GM19467 (cell line): ENCODE results near the gene GMPPA.

Experiments
- ATAC-seq: cut with Tn5 transposase; IDR thresholded peaks from one replicate; pipeline ENCODE4 v1.9.1; 2021; ENCODE audit warnings: mild to moderate bottlenecking, moderate library complexity; ENCODE audit not compliant: unreplicated experiment

GMPPA gene

GRCh38 chr2:219501849-219502248 lies 3.2 kb downstream of the GMPPA start:
- ATAC-seq, result no peak

DNA sequence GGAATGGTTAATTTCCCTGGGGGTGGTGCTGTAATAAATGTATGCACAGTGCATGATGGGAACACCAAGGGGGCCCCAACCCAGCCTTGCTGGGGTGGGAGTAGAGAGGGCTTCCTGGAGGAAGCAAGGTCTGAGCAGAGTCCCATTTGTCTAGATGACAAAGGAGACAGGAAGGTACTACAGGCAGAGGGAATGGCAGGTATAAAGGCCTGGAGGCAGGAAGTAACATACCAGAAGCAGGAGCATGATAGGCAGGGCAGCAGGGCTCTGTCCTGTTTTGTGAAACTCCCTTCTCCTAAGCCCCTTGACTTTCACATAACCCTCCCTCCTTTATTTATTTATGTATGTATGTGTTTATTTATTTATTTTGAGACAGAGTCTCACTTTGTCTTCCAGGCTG lies 3.9 kb downstream of the GMPPA start:
- no peak for ATAC-seq

DNA sequence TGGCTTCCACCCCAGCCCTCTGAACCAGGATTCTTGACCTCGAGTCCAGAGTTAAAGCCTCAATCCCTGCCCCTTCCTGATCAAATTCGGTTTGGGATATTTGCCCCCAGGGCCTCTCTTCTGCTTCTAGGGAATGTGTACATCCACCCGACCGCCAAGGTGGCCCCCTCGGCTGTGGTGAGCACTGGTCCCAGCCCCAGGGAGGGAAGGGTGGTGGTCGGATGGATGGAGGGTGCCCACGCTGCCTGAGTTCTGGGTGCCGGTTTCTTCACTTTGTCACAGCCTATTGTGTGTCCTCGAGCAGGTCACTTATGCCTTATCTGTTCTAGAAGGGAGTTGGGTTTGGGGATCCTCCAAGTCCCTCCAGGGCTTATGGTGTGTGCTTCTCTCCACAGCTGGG lies 6.9 kb downstream of the GMPPA start:
- ATAC-seq, result no peak

GRCh38 chr2:219506153-219506801 lies 7.6 kb downstream of the GMPPA start:
- no peak for ATAC-seq

GRCh38 chr2:219506802-219507526 lies 8.3 kb downstream of the GMPPA start:
- ATAC-seq, result no peak

- no peak for ATAC-seq
Observed at GRCh38 chr2:219507581-219508443, 9.1 kb downstream of the GMPPA start.

DNA sequence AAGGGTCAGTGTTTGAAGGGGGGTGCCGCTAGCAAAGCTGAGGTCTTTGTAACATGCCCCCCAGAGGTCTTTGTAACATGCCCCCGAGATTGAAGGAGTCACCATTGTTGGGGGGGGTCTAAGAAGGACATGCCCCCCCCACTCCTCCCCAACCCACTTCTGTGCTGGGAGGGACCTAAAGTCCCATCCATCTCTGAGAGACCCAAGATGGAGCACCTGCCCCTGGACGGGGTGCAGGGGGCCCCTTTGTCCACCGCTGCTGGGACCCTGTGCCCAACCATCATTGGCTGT lies 9.7 kb downstream of the GMPPA start:
- no peak for ATAC-seq

GRCh38 chr2:219508971-219509779 lies 10.5 kb downstream of the GMPPA start:
- no peak for ATAC-seq

DNA sequence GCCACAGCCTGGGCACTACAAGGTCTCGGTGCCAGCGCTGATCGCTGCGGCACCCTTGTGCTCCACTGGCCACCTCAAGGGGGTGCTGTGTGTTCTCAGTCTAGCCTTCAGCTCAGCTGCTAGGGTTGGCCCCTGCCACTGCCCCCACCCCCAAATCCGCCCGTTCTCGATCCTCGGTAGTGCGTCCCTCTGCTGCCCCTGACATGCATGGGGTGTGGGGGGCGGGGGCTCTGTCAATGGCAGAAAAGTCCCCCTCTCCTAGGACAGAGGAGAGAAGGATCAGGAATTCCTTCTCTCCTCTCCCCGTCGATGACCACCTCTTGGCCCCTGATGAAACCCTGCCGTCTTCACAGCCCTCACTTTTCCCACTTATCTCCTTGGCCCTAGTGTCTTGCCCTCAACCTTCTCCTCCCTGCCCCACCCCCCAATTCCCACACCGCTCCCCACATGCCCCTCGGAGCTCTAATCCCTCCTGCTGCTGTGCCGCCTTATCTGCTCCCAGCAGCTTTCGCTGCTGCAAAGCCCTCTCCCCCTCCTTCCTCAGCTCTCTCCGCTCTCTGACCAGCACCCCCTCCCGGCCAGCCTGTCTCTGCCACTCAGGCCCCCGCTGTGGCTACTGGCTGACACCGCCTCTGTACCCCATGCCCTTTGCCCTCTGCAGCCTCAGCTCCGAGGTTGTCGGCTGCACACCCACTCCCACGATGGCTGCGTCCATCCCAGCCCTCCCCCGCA lies 11.3 kb downstream of the GMPPA start:
- ATAC-seq, result peak; percentile 57

GRCh38 chr2:219510512-219511135 lies 11.9 kb downstream of the GMPPA start:
- no peak for ATAC-seq

GRCh38 chr2:219511547-219512325 lies 13.0 kb downstream of the GMPPA start:
- no peak for ATAC-seq

DNA sequence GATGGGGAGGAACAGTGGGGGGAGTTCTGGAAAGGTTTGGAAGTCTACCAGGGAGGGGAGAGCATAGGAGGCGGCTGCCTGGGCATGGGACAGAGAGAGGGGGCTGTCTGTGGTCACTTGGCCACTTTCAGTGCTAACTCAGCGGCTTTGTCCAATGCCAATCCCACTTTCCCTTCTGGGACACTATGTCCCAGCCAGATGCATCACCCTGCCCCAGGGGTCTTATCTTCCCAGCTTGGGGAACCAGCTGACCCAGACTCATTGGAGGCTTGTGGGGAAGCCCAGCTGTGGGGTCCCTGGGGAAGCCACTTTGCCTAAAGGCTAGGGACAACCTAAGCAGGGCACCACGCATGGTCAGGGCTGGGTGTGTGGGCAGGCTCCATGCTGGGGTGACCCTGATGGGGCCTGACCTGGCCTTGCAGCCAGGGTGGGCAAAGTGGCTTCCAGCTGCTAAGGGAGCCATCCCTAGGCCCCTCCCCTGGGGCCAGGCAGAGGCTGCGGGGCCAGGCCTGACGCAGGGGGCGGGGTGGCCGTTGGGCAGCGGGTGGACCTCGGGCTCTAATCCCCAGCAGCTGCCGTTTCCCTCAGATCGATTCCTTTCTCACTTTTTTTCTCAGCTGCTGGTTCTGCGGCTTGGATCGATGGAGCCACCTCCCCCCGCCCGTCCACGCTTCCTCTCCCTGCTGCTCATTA lies 14.0 kb downstream of the GMPPA start:
- no peak for ATAC-seq

GRCh38 chr2:219513787-219514186 lies 15.1 kb downstream of the GMPPA start:
- no peak for ATAC-seq

GRCh38 chr2:219514196-219514761 lies 15.6 kb downstream of the GMPPA start, which contains the start of gene ASIC4:
Gene ASIC4 (plus strand): TSS chr2:219514482. CDS start chr2:219514725, 243 bp downstream.
- ATAC-seq, result no peak

DNA sequence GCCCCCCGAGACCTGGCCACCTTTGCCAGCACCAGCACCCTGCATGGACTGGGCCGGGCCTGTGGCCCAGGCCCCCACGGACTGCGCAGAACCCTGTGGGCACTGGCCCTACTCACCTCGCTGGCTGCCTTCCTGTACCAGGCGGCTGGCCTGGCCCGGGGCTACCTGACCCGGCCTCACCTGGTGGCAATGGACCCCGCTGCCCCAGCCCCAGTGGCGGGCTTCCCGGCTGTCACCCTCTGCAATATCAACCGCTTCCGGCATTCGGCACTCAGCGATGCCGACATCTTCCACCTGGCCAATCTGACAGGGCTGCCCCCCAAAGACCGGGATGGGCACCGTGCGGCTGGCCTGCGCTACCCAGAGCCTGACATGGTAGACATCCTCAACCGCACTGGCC lies 16.1 kb downstream of the GMPPA start:
- ATAC-seq, result no peak

- ATAC-seq, result no peak
Observed at GRCh38 chr2:219515874-219516629, 17.4 kb downstream of the GMPPA start.

DNA sequence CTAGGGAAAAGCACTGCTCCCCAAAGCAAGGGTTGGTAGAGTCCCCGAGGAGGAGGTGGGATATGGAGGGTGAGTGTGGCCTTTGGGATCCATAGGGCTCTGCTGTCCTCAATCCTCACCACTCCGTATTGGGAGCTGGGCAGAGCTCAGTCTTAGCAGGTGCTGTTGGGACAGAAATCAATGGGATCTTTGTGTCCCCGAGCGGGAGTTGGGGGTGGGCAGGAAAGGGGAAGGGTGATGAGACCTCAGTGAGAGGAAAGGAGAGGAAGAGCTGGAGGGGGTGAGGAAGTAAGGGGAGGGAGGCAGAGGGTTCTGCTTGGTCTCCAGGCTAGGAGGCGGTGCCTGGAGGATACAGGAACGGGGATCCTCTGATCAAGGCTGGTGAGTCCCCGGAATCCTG lies 18.2 kb downstream of the GMPPA start:
- ATAC-seq, result no peak
